K562 (cell line): Measurements from ENCODE around the gene KLK1. TPM values are rescaled to one million over a fixed set of nuclear protein-coding genes. Genes with fewer than 3 reads are reported as not detected.

ENCODE experiments used
- ATAC-seq: fragments of 200-7000 bp; cut with Tn5 transposase; 3 replicates; pipeline ENCODE4 v1.9.1; 2020; ENCODE audit warnings: moderate library complexity
- BruUV-seq: library from RNA; stranded (reverse); fragments of 400-500 nt; replicated peaks from 2 replicates; lab custom pipeline; 2021; lab: Mats Ljungman, UMichigan
- CTCF ChIA-PET: fragments of 300-600 bp; formaldehyde crosslinking; extraction: SDS; loops from one replicate; lab custom pipeline; 2021; ENCODE audit warnings: low intra/inter-chr PET ratio; lab: Yijun Ruan, JAX
- POLR2A ChIA-PET: fragments of 300-600, 350-650 bp; sonication (Branson Sonifier 250); formaldehyde crosslinking; extraction: SDS; loops from one replicate; lab custom pipeline; 2021; ENCODE audit warnings: antibody characterized with exemption, inconsistent platforms; lab: Yijun Ruan, JAX
- DNase-seq, 4 experiments: peaks; one replicate each; pipeline versions ENCODE4 v3.0.0 to v3.0.0-alpha.2; 2011 to 2018; ENCODE audit warnings: low spot score in 3 of 4, mixed read lengths in 3 of 4; ENCODE audit errors: extremely low read depth in 1 of 4
- FAIRE-seq: peaks from 2 replicates; lab custom pipeline; 2011; peaks lifted over from hg19 to GRCh38; lab: Jason Lieb, UNC
- H2AFZ ChIP-seq: 2 replicates; pipeline ENCODE4 v1.6.0; 2011; ENCODE audit warnings: low read depth, low read length, control low read depth, inconsistent platforms
- H3K27ac ChIP-seq: fragments of 200-600 bp; 3 replicates; pipeline ENCODE4 v1.8.0; 2011; ENCODE audit warnings: low read depth, mild to moderate bottlenecking, control low read depth, inconsistent platforms, low read length, moderate library complexity, mixed read lengths; ENCODE audit errors: extremely low read depth
- H3K27me3 ChIP-seq, 2 experiments: fragments of 300-600 bp in 1 of 2; 2 replicates in 1 of 2; 3 replicates in 1 of 2; pipeline versions ENCODE4 v1.6.0 to v1.8.0; 2011; ENCODE audit warnings: inconsistent platforms in 2 of 2, low read length in 2 of 2, mild to moderate bottlenecking in 1 of 2, mixed read lengths in 1 of 2, moderate library complexity in 1 of 2; ENCODE audit not compliant: control insufficient read depth in 2 of 2, insufficient read depth in 2 of 2
- H3K36me3 ChIP-seq: fragments of 300-600 bp; 3 replicates; pipeline ENCODE4 v1.8.0; 2011; ENCODE audit warnings: mild to moderate bottlenecking, low read length, inconsistent platforms; ENCODE audit not compliant: control insufficient read depth, insufficient read depth
- H3K4me1 ChIP-seq, 2 experiments: fragments of 200-600 bp in 1 of 2; replicated peaks in 1 of 2; 2 replicates in 1 of 2; 3 replicates in 1 of 2; pipeline versions ENCODE4 v1.5.1 to v1.8.0; 2011; ENCODE audit warnings: inconsistent platforms in 2 of 2, low read length in 2 of 2, mild to moderate bottlenecking in 1 of 2, mixed read lengths in 1 of 2, moderate library complexity in 1 of 2; ENCODE audit not compliant: control insufficient read depth in 2 of 2, insufficient read depth in 2 of 2
- H3K4me2 ChIP-seq: 2 replicates; pipeline ENCODE4 v1.6.1; 2011; ENCODE audit warnings: low read length, control low read depth, inconsistent platforms, mixed read lengths; ENCODE audit not compliant: insufficient read depth
- H3K4me3 ChIP-seq: fragments of 200-600 bp; sonication (generic), shearing (Covaris generic); 2 replicates; pipeline ENCODE4 v1.5.1; 2016; ENCODE audit warnings: control low read depth, inconsistent platforms
- H3K79me2 ChIP-seq: fragments of 200-600 bp; 3 replicates; pipeline ENCODE4 v1.8.0; 2011; ENCODE audit warnings: low read length, inconsistent platforms; ENCODE audit not compliant: control insufficient read depth, insufficient read depth
- H3K9ac ChIP-seq, 2 experiments: 2 replicates each; pipeline versions ENCODE4 v1.6.0 to v1.6.1; 2011; ENCODE audit warnings: low read depth in 2 of 2, low read length in 2 of 2, control low read depth in 1 of 2, inconsistent platforms in 1 of 2, mild to moderate bottlenecking in 1 of 2, mixed read lengths in 1 of 2; ENCODE audit not compliant: insufficient read depth in 1 of 2
- H3K9me1 ChIP-seq: one replicate; pipeline ENCODE4 v1.6.0; 2011; ENCODE audit warnings: inconsistent platforms, mild to moderate bottlenecking, low read length, moderate library complexity; ENCODE audit not compliant: control insufficient read depth, insufficient read depth
- H3K9me3 ChIP-seq: replicated peaks from 2 replicates; pipeline ENCODE4 v1.5.1; 2011; ENCODE audit warnings: low read depth, low read length, inconsistent platforms; ENCODE audit not compliant: control insufficient read depth, insufficient read depth
- H4K20me1 ChIP-seq: replicated peaks from 2 replicates; pipeline ENCODE4 v1.6.1; 2011; ENCODE audit warnings: low read length, inconsistent platforms, mixed read lengths; ENCODE audit not compliant: control insufficient read depth, insufficient read depth
- BHLHE40 ChIP-seq: IDR thresholded peaks from 2 replicates; pipeline ENCODE4 v1.6.1; 2011; ENCODE audit warnings: low read length, improper control_type of control experiment
- CBX8 ChIP-seq: fragments of 200-600 bp; sonication (generic); IDR thresholded peaks from 2 replicates; pipeline ENCODE4 v1.6.1; 2012; ENCODE audit warnings: borderline replicate concordance, mixed run types, low read depth, mild to moderate bottlenecking, moderate library complexity, mixed read lengths, low read length, control low read depth, inconsistent platforms; ENCODE audit not compliant: poor library complexity, severe bottlenecking; ENCODE audit errors: extremely low read depth
- JUNB ChIP-seq: fragments of 450-650 bp; formaldehyde crosslinking; conservative IDR thresholded peaks from 2 replicates; pipeline ENCODE4 v1.4.0; 2020; ENCODE audit warnings: mild to moderate bottlenecking
- SMARCA4 ChIP-seq: fragments of 450-650 bp; IDR thresholded peaks from 2 replicates; pipeline ENCODE4 v1.6.1; 2016
- ZNF224 ChIP-seq: sonication (generic); formaldehyde crosslinking; IDR thresholded peaks from 2 replicates; pipeline ENCODE4 v1.8.0; 2022; ENCODE audit warnings: mild to moderate bottlenecking, missing genetic modification reagents
- WGBS: fragments of 100-300 bp; shearing (Covaris generic); methylation state at CpG from one replicate; pipeline ENCODE4 v1.1.6; 2016; ENCODE audit warnings: low coverage, mixed read lengths; ENCODE audit not compliant: insufficient coverage; ENCODE audit errors: missing lambda C conversion rate; 5-methylcytosine and 5-hydroxymethylcytosine counted together
- in situ Hi-C: fragments of 300-500 bp; cut with MboI; formaldehyde crosslinking; loops from 4 replicates; pipeline ENCODE4 v1.15.0; 2018; ENCODE audit warnings: inconsistent platforms, mixed read lengths
- intact Hi-C: fragments of 100-400 bp; cut with micrococcal nuclease; formaldehyde crosslinking; loops from 2 replicates; pipeline ENCODE4 v1.14.2; 2022
- polyA plus RNA-seq, 8 experiments: library from polyadenylated mRNA; depleted of rRNA in 4 of 8; stranded (reverse) in 5 of 8; unstranded in 3 of 8; fragments of >200 nt; fragmentation: Nextera tagmentation in 2 of 8; fragmentation: Illumina TruSeq in 1 of 8; extraction: Ambion mirVana in 2 of 8; extraction: Trizol in 1 of 8; gene quantifications; 2 replicates each; pipeline versions ENCODE4 v1.2.1 to v1.2.3, GENCODE V29; 2011 to 2014; ENCODE audit warnings: inconsistent platforms in 1 of 8, missing spikeins in 1 of 8
- total RNA-seq, 7 experiments: library from RNA; depleted of rRNA in 6 of 7; stranded (reverse); fragments of >200 nt in 6 of 7; fragmentation: Illumina TruSeq in 2 of 7; extraction: Trizol in 2 of 7; gene quantifications; 2 replicates each; pipeline versions ENCODE4 v1.2.1 to v1.2.3, GENCODE V29; 2011 to 2021; ENCODE audit warnings: low replicate concordance in 1 of 7
- TF ChIP-seq, protein P1 (sequence below): fragments of 250-450 bp; sonication (Bioruptor Pico); IDR thresholded peaks from 2 replicates; pipeline ENCODE4 v1.5.0; 2020; ENCODE audit warnings: mild to moderate bottlenecking, borderline replicate concordance
- TF ChIP-seq, protein P2 (sequence below): fragments of 450-650 bp; IDR thresholded peaks from 2 replicates; pipeline ENCODE4 v1.6.1; 2017; ENCODE audit warnings: antibody characterized with exemption, mild to moderate bottlenecking
- TF ChIP-seq, protein P3 (sequence below): fragments of 250-450 bp; sonication (Bioruptor Pico); IDR thresholded peaks from 2 replicates; pipeline ENCODE4 v1.4.0; 2020

Gene KLK1
- total and polyA plus RNA-seq, 9 of the 15 experiments (the other 6 are each of a cell fraction or from before 2014, with no cell fraction given), result 0.87 to 15.4 (median 9.1) TPM

DNA sequence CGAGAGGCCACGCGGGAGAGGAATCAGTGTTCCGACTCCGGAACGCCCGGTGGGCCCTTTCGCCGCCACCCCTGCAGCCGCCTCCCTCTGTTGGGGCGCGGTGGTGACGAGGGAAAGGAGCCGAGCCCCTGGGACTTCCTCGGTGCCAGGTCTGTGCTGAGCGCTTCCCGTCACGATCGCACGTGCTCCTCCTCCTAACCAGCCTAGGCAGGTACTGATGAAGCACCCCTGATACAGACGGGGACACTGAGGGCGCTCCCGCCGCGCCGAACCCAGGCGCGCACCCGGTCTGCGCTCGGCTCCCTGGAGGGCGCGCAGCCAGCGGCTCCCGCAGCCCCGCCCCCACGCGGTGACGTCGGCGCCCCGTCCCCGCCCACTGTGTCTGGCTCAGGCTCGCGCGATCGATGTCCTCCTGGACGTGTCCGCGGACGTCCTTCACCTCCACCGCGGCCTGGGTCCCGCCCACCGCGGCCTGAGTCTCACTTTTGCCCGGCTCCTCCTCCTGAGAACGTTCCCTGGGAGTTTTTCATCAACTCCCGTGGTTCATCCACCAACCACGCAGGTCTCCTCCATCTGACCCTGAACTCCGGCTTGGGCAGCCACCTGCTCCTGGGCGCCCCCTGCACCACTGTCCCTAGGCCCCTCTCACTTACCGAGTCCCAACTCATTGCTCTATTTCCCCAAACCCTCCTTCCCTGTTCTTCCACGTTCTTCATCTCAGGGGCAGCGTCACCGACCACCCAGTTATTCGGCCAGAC is 12.4 kb upstream of the KLK1 start:
- H2AFZ ChIP-seq, result peak overlapping the region; percentile 99
- DNase-seq, result peak; percentile 91 to 96 (median 94)
- FAIRE-seq, result peak; percentile 83
- H3K9me1 ChIP-seq, result no peaks in the 10 kb centered on the region
- H3K9me3 ChIP-seq, result no peaks in the 10 kb centered on the region
- peaks cover 14 to 16% of the 10 kb centered on the region in 2 experiments; a peak in 4 of 5 replicates for H3K4me1 ChIP-seq
- ATAC-seq, result peak; percentile 99
- H4K20me1 ChIP-seq, result no peaks in the 10 kb centered on the region
- H3K4me3 ChIP-seq, result peak overlapping the region; percentile 52
- peak overlapping the region; percentile 66 to 94 for H3K9ac ChIP-seq
- H3K27ac ChIP-seq, result peak overlapping the region; percentile 67
- H3K27me3 ChIP-seq, result 0 out of 5 replicates have a peak, but pooled peaks cover 0 to 3% of the 10 kb centered on the region in 2 experiments
- H3K4me2 ChIP-seq, result peak overlapping the region; percentile 95
- H3K79me2 ChIP-seq, result no peaks in the 10 kb centered on the region
- BruUV-seq, result no TSS peak
- 5% methylated on average over 44 of the region's 67 CpGs for WGBS
- intact Hi-C loops (loop anchor here (5.0 kb wide), 1 partner anchor 34 kb away; no protein-coding TSS in a partner anchor), in situ Hi-C loops (no loop called here)
- ChIA-PET CTCF (no interaction called here), POLR2A (interaction anchor here (1.1 kb wide), 1 partner anchor 11 kb away, joined by 3 read pairs; no protein-coding TSS in a partner anchor)
- no peaks in the 10 kb centered on the region for H3K36me3 ChIP-seq
- no peak for TF ChIP-seq CBX8
- TF ChIP-seq SMARCA4, result no peak
- TF ChIP-seq, protein P1, sequence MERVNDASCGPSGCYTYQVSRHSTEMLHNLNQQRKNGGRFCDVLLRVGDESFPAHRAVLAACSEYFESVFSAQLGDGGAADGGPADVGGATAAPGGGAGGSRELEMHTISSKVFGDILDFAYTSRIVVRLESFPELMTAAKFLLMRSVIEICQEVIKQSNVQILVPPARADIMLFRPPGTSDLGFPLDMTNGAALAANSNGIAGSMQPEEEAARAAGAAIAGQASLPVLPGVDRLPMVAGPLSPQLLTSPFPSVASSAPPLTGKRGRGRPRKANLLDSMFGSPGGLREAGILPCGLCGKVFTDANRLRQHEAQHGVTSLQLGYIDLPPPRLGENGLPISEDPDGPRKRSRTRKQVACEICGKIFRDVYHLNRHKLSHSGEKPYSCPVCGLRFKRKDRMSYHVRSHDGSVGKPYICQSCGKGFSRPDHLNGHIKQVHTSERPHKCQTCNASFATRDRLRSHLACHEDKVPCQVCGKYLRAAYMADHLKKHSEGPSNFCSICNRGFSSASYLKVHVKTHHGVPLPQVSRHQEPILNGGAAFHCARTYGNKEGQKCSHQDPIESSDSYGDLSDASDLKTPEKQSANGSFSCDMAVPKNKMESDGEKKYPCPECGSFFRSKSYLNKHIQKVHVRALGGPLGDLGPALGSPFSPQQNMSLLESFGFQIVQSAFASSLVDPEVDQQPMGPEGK (CRISPR knock-in tag), result no peak
- TF ChIP-seq BHLHE40, result peak; percentile 76
- TF ChIP-seq, protein P2, sequence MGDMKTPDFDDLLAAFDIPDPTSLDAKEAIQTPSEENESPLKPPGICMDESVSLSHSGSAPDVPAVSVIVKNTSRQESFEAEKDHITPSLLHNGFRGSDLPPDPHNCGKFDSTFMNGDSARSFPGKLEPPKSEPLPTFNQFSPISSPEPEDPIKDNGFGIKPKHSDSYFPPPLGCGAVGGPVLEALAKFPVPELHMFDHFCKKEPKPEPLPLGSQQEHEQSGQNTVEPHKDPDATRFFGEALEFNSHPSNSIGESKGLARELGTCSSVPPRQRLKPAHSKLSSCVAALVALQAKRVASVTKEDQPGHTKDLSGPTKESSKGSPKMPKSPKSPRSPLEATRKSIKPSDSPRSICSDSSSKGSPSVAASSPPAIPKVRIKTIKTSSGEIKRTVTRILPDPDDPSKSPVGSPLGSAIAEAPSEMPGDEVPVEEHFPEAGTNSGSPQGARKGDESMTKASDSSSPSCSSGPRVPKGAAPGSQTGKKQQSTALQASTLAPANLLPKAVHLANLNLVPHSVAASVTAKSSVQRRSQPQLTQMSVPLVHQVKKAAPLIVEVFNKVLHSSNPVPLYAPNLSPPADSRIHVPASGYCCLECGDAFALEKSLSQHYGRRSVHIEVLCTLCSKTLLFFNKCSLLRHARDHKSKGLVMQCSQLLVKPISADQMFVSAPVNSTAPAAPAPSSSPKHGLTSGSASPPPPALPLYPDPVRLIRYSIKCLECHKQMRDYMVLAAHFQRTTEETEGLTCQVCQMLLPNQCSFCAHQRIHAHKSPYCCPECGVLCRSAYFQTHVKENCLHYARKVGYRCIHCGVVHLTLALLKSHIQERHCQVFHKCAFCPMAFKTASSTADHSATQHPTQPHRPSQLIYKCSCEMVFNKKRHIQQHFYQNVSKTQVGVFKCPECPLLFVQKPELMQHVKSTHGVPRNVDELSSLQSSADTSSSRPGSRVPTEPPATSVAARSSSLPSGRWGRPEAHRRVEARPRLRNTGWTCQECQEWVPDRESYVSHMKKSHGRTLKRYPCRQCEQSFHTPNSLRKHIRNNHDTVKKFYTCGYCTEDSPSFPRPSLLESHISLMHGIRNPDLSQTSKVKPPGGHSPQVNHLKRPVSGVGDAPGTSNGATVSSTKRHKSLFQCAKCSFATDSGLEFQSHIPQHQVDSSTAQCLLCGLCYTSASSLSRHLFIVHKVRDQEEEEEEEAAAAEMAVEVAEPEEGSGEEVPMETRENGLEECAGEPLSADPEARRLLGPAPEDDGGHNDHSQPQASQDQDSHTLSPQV, result no peak
- no peak for TF ChIP-seq ZNF224 (CRISPR knock-in tag)
- TF ChIP-seq JUNB (CRISPR knock-in tag), result no peak
- TF ChIP-seq, protein P3, sequence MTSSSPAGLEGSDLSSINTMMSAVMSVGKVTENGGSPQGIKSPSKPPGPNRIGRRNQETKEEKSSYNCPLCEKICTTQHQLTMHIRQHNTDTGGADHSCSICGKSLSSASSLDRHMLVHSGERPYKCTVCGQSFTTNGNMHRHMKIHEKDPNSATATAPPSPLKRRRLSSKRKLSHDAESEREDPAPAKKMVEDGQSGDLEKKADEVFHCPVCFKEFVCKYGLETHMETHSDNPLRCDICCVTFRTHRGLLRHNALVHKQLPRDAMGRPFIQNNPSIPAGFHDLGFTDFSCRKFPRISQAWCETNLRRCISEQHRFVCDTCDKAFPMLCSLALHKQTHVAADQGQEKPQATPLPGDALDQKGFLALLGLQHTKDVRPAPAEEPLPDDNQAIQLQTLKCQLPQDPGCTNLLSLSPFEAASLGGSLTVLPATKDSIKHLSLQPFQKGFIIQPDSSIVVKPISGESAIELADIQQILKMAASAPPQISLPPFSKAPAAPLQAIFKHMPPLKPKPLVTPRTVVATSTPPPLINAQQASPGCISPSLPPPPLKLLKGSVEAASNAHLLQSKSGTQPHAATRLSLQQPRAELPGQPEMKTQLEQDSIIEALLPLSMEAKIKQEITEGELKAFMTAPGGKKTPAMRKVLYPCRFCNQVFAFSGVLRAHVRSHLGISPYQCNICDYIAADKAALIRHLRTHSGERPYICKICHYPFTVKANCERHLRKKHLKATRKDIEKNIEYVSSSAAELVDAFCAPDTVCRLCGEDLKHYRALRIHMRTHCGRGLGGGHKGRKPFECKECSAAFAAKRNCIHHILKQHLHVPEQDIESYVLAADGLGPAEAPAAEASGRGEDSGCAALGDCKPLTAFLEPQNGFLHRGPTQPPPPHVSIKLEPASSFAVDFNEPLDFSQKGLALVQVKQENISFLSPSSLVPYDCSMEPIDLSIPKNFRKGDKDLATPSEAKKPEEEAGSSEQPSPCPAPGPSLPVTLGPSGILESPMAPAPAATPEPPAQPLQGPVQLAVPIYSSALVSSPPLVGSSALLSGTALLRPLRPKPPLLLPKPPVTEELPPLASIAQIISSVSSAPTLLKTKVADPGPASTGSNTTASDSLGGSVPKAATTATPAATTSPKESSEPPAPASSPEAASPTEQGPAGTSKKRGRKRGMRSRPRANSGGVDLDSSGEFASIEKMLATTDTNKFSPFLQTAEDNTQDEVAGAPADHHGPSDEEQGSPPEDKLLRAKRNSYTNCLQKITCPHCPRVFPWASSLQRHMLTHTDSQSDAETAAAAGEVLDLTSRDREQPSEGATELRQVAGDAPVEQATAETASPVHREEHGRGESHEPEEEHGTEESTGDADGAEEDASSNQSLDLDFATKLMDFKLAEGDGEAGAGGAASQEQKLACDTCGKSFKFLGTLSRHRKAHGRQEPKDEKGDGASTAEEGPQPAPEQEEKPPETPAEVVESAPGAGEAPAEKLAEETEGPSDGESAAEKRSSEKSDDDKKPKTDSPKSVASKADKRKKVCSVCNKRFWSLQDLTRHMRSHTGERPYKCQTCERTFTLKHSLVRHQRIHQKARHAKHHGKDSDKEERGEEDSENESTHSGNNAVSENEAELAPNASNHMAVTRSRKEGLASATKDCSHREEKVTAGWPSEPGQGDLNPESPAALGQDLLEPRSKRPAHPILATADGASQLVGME (CRISPR knock-in tag), result 0 out of 2 replicates have a peak, but pooled peaks have one; percentile 46
